ENCODE results near the gene EFCAB5. TPM values are rescaled to one million over a fixed set of nuclear protein-coding genes. Genes with fewer than 3 reads are reported as not detected.
"Not testable (repeated sequence)": the region's sequence is repeated elsewhere in the genome, so short reads cannot be mapped to it uniquely, and the experiment has no call there.

EFCAB5 gene
- 2.6 TPM for total RNA-seq

GRCh38 chr17:29941334-29941733, at the start of gene EFCAB5:
Gene EFCAB5 (plus strand): TSS chr17:29941634. CDS start chr17:29941797, 163 bp downstream.
- no peak within 1 kb of the TSS for H3K9ac ChIP-seq (ENCODE audit: low read depth in 1 of 3, low read length in 3 of 3)
- H3K4me3 ChIP-seq (ENCODE audit: low read length in 3 of 3), result no peak within 1 kb of the TSS
- no peaks in the 10 kb centered on the region for H3K9me3 ChIP-seq (ENCODE audit: control insufficient read depth in 3 of 3, low read length in 3 of 3)
- H3K27me3 ChIP-seq (ENCODE audit: control insufficient read depth in 3 of 3, insufficient read depth in 3 of 3, low read length in 3 of 3), result no peaks in the 10 kb centered on the region
- H3K36me3 ChIP-seq (ENCODE audit: control insufficient read depth in 3 of 3, insufficient read depth in 3 of 3, low read length in 3 of 3), result no peaks in the 10 kb centered on the region
- H3K4me1 ChIP-seq (ENCODE audit: control insufficient read depth in 3 of 3, insufficient read depth in 3 of 3, low read length in 3 of 3), result no peaks in the 10 kb centered on the region
- no peak within 1 kb of the TSS for H3K27ac ChIP-seq (ENCODE audit: low read depth, low read length)

DNA sequence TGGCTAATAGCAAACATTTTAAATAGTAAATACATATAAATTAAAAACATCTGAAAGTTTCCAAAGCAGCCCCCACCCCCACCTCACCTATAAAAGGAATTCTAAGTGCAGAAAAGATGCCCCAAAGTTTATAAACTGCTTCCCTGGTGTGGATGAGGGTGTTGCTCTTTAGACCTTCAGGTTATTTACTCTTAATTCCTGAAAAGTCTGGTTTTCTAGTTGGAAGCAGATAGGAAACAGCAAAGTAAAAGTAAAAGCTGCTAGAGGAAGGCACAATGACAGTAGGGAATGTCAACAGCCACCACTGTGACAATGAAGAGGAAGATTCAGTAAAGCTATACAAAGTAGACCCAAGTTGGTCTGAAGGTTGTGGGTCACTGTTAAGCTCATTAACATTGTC, 49.2 kb upstream of the EFCAB5 start:
- no peaks in the 10 kb centered on the region for H3K4me1 ChIP-seq (ENCODE audit: control insufficient read depth in 3 of 3, insufficient read depth in 3 of 3, low read length in 3 of 3)
- no peaks in the 10 kb centered on the region for H3K9me3 ChIP-seq (ENCODE audit: control insufficient read depth in 3 of 3, low read length in 3 of 3)
- no peak overlapping the region for H3K27ac ChIP-seq (ENCODE audit: low read depth, low read length)
- H3K36me3 ChIP-seq (ENCODE audit: control insufficient read depth in 3 of 3, insufficient read depth in 3 of 3, low read length in 3 of 3), result no peaks in the 10 kb centered on the region
- no peak overlapping the region for H3K4me3 ChIP-seq (ENCODE audit: low read length in 3 of 3)
- H3K27me3 ChIP-seq (ENCODE audit: control insufficient read depth in 3 of 3, insufficient read depth in 3 of 3, low read length in 3 of 3), result no peaks in the 10 kb centered on the region
- no peak overlapping the region for H3K9ac ChIP-seq (ENCODE audit: low read depth in 1 of 3, low read length in 3 of 3)

GRCh38 chr17:29897136-29897535, 44.3 kb upstream of the EFCAB5 start:
- H3K4me1 ChIP-seq (ENCODE audit: control insufficient read depth in 3 of 3, insufficient read depth in 3 of 3, low read length in 3 of 3); H3K4me3 ChIP-seq (ENCODE audit: low read length in 3 of 3); H3K9ac ChIP-seq (ENCODE audit: low read depth in 1 of 3, low read length in 3 of 3); H3K27ac ChIP-seq (ENCODE audit: low read depth, low read length); H3K9me3 ChIP-seq (ENCODE audit: control insufficient read depth in 3 of 3, low read length in 3 of 3); H3K36me3 ChIP-seq (ENCODE audit: control insufficient read depth in 3 of 3, insufficient read depth in 3 of 3, low read length in 3 of 3); H3K27me3 ChIP-seq (ENCODE audit: control insufficient read depth in 3 of 3, insufficient read depth in 3 of 3, low read length in 3 of 3): not testable (repeated sequence)

DNA sequence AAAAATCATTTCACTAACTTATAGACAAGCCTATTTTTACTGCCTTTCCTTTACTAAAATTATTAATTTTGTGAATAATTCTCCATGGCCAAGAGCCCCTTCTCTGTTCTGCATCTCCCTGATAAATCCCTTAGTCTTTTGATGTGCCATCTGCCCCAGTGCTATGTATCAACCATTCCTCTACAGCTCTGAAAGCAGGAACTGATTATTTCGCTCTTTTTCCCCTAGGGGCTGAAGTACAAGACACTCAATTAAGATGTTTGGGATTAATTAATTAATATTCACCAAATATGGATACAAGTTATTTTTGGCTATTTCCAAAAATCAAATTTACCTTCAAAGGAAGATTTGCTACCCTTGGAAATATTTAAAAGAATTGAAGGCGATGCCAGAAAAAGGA, 38.0 kb upstream of the EFCAB5 start:
- H3K4me3 ChIP-seq (ENCODE audit: low read length in 3 of 3), result no peak overlapping the region
- H3K27ac ChIP-seq (ENCODE audit: low read depth, low read length), result no peak overlapping the region
- H3K9ac ChIP-seq (ENCODE audit: low read depth in 1 of 3, low read length in 3 of 3), result no peak overlapping the region
- H3K4me1 ChIP-seq (ENCODE audit: control insufficient read depth in 3 of 3, insufficient read depth in 3 of 3, low read length in 3 of 3), result peaks cover 0 to 4% (median 0%) of the 10 kb centered on the region in 3 donors
- H3K36me3 ChIP-seq (ENCODE audit: control insufficient read depth in 3 of 3, insufficient read depth in 3 of 3, low read length in 3 of 3), result peaks cover 0 to 4% (median 0%) of the 10 kb centered on the region in 3 donors
- no peaks in the 10 kb centered on the region for H3K27me3 ChIP-seq (ENCODE audit: control insufficient read depth in 3 of 3, insufficient read depth in 3 of 3, low read length in 3 of 3)
- H3K9me3 ChIP-seq (ENCODE audit: control insufficient read depth in 3 of 3, low read length in 3 of 3), result no peaks in the 10 kb centered on the region

DNA sequence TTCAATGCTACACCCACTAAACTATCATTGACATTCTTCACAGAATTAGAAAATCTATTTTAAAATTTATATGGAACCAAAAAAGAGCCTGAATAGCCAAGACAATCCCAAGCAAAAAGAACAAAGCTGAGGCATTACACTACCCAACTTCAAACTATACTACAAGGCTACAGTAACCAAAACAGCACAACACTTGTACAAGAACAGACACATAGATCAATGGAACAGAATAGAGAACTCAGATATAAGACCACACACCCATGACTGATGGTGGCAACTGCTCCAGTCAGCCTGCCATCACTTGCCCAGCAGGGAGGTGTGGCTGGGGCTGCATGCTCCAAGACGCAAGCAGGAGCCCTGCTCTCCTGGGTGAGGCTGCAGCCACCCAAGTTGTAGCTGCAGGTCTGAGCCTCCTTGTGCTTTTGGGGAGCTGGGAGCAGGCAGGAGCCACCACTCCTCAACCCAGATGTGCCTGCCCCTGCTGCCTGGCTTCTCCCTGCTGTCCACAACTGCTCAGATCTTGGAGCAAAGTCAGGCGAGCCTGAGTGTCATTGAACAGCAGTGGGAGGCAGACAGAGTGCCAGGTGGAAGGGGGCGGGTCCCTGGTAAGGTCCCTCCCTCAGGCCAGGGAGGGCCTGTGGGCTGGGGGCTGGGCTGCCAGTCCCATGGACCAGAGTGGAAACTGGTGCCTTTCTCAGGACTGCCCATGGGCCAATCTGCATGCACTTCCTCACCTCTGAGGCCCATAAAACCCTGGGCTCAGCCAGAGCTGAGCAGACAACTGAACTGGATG, 36.2 kb upstream of the EFCAB5 start:
- no peaks in the 10 kb centered on the region for H3K9me3 ChIP-seq (ENCODE audit: control insufficient read depth in 3 of 3, low read length in 3 of 3)
- no peaks in the 10 kb centered on the region for H3K27me3 ChIP-seq (ENCODE audit: control insufficient read depth in 3 of 3, insufficient read depth in 3 of 3, low read length in 3 of 3)
- H3K36me3 ChIP-seq (ENCODE audit: control insufficient read depth in 3 of 3, insufficient read depth in 3 of 3, low read length in 3 of 3), result peaks cover 0 to 4% (median 0%) of the 10 kb centered on the region in 3 donors
- H3K4me1 ChIP-seq (ENCODE audit: control insufficient read depth in 3 of 3, insufficient read depth in 3 of 3, low read length in 3 of 3), result peaks cover 0 to 4% (median 3%) of the 10 kb centered on the region in 3 donors
- H3K27ac ChIP-seq (ENCODE audit: low read depth, low read length), result no peak overlapping the region
- H3K4me3 ChIP-seq (ENCODE audit: low read length in 3 of 3), result no peak overlapping the region
- H3K9ac ChIP-seq (ENCODE audit: low read depth in 1 of 3, low read length in 3 of 3), result no peak overlapping the region

DNA sequence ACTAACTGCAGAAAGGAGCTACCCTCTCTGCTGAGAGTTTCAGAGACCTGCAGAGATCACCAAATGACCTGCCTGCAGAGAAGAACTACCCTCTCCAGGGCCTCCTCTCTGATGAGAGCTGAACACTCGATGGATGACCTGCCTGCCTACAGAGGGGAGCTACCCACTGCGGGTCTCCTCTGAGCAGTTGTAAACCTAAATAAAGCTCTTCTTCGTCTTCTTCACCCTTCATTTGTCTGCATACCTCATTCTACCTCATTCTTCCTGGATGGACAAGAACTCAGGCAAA, 35.6 kb upstream of the EFCAB5 start:
- H3K36me3 ChIP-seq (ENCODE audit: control insufficient read depth in 3 of 3, insufficient read depth in 3 of 3, low read length in 3 of 3), result peaks cover 0 to 4% (median 0%) of the 10 kb centered on the region in 3 donors
- H3K4me1 ChIP-seq (ENCODE audit: control insufficient read depth in 3 of 3, insufficient read depth in 3 of 3, low read length in 3 of 3), result peaks cover 0 to 4% (median 3%) of the 10 kb centered on the region in 3 donors
- H3K27ac ChIP-seq (ENCODE audit: low read depth, low read length), result no peak overlapping the region
- no peak overlapping the region for H3K9ac ChIP-seq (ENCODE audit: low read depth in 1 of 3, low read length in 3 of 3)
- H3K27me3 ChIP-seq (ENCODE audit: control insufficient read depth in 3 of 3, insufficient read depth in 3 of 3, low read length in 3 of 3), result no peaks in the 10 kb centered on the region
- H3K4me3 ChIP-seq (ENCODE audit: low read length in 3 of 3), result no peak overlapping the region
- H3K9me3 ChIP-seq (ENCODE audit: control insufficient read depth in 3 of 3, low read length in 3 of 3), result no peaks in the 10 kb centered on the region

DNA sequence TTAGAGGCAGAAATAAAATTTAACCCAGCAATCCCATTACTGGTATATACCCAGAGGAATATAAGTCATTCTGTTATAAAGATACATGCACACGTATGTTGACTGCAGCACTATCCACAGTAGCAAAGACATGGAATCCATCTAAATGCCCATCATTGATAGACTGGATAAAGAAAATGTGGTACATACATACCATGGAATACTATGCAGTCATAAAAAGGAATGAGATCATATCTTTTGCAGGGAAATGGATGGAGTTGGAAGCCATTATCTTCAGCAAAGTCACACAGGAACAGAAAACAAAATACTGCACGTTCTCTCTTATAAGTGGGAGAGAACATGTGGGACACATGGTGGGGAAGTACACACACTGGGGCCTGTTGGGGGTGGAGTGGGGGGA, 34.5 kb upstream of the EFCAB5 start:
- Histone ChIP-seq H3K27me3 (ENCODE audit: control insufficient read depth in 3 of 3, insufficient read depth in 3 of 3, low read length in 3 of 3) (no peaks in the 10 kb centered on the region), H3K27ac (ENCODE audit: low read depth, low read length) (no peak overlapping the region), H3K4me1 (ENCODE audit: control insufficient read depth in 3 of 3, insufficient read depth in 3 of 3, low read length in 3 of 3) (peaks cover 2 to 4% (median 3%) of the 10 kb centered on the region in 3 donors), H3K4me3 (ENCODE audit: low read length in 3 of 3) (no peak overlapping the region), H3K9me3 (ENCODE audit: control insufficient read depth in 3 of 3, low read length in 3 of 3) (no peaks in the 10 kb centered on the region), H3K9ac (ENCODE audit: low read depth in 1 of 3, low read length in 3 of 3) (no peak overlapping the region), H3K36me3 (ENCODE audit: control insufficient read depth in 3 of 3, insufficient read depth in 3 of 3, low read length in 3 of 3) (peaks cover 0 to 4% (median 0%) of the 10 kb centered on the region in 3 donors)

DNA sequence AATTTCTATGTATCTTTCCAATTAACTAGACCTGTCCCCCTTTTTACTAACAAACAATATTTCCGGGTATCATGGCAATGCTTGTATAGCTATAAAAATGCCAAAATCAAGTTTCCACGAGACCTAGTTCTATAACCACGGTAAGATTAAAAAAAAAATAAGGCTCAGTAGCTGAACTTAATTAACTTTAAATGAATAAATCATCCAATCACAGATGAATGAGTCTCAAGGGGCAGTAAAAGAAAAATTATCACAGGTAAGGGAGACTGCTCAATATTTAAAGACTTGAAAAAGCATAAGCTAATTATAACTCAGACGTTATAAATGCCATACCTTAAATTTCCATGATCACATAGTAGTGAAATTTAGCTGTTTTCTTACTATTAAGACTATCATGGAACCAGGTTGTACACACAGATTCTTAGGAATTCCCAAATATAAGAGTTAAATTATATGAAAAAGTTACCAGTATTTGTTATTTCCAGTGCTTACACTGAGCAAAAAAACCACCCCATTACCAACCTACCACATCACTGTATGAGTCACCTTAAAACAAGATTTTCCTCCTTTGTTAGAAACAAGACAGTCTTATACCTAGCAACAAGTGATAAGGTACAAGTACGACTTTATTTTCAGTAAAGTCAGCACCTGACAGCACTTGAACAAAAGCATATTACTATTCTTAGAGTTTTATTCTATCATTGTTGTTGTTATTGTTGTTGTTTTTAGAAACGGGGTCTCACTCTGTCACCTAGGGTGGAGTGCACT, 32.0 kb upstream of the EFCAB5 start:
- Histone ChIP-seq H3K9me3 (ENCODE audit: control insufficient read depth in 3 of 3, low read length in 3 of 3) (no peaks in the 10 kb centered on the region), H3K4me3 (ENCODE audit: low read length in 3 of 3) (no peak overlapping the region), H3K27ac (ENCODE audit: low read depth, low read length) (no peak overlapping the region), H3K4me1 (ENCODE audit: control insufficient read depth in 3 of 3, insufficient read depth in 3 of 3, low read length in 3 of 3) (peaks cover 3 to 11% (median 8%) of the 10 kb centered on the region in 3 donors), H3K27me3 (ENCODE audit: control insufficient read depth in 3 of 3, insufficient read depth in 3 of 3, low read length in 3 of 3) (no peaks in the 10 kb centered on the region), H3K36me3 (ENCODE audit: control insufficient read depth in 3 of 3, insufficient read depth in 3 of 3, low read length in 3 of 3) (peaks cover 0 to 4% (median 0%) of the 10 kb centered on the region in 3 donors), H3K9ac (ENCODE audit: low read depth in 1 of 3, low read length in 3 of 3) (no peak overlapping the region)

GRCh38 chr17:29911641-29912177, 29.7 kb upstream of the EFCAB5 start:
- Histone ChIP-seq H3K9me3 (ENCODE audit: control insufficient read depth in 3 of 3, low read length in 3 of 3) (no peaks in the 10 kb centered on the region), H3K27me3 (ENCODE audit: control insufficient read depth in 3 of 3, insufficient read depth in 3 of 3, low read length in 3 of 3) (no peaks in the 10 kb centered on the region), H3K4me3 (ENCODE audit: low read length in 3 of 3) (no peak overlapping the region), H3K4me1 (ENCODE audit: control insufficient read depth in 3 of 3, insufficient read depth in 3 of 3, low read length in 3 of 3) (peaks cover 3 to 9% (median 8%) of the 10 kb centered on the region in 3 donors), H3K9ac (ENCODE audit: low read depth in 1 of 3, low read length in 3 of 3) (no peak overlapping the region), H3K36me3 (ENCODE audit: control insufficient read depth in 3 of 3, insufficient read depth in 3 of 3, low read length in 3 of 3) (peaks cover 0 to 4% (median 0%) of the 10 kb centered on the region in 3 donors), H3K27ac (ENCODE audit: low read depth, low read length) (no peak overlapping the region)
